GM15510 (cell line): ENCODE data around the gene DDX10.

ENCODE experiments used
- POLR2A ChIP-seq: IDR thresholded peaks from 3 replicates; pipeline ENCODE4 v1.6.1; 2011; ENCODE audit warnings: borderline replicate concordance; ENCODE audit not compliant: insufficient read length; ENCODE audit errors: extremely low read depth

The DDX10 gene

GRCh38 chr11:108664730-108665525, at the start of gene DDX10:
Gene DDX10 (plus strand): TSS chr11:108665069. CDS start chr11:108665154, 85 bp downstream.
- TF ChIP-seq POLR2A: peak; percentile 69

- no peak for TF ChIP-seq POLR2A
These were observed 48.3 kb upstream of the DDX10 start for GRCh38 chr11:108616549-108616948.

GRCh38 chr11:108617055-108617454, 47.8 kb upstream of the DDX10 start:
- TF ChIP-seq POLR2A: no peak

- no peak for TF ChIP-seq POLR2A
These were observed 46.3 kb upstream of the DDX10 start for GRCh38 chr11:108618529-108618928.

- TF ChIP-seq POLR2A: no peak
These were observed 43.7 kb upstream of the DDX10 start for GRCh38 chr11:108620958-108621772.

GRCh38 chr11:108622341-108622740, 42.5 kb upstream of the DDX10 start:
- no peak for TF ChIP-seq POLR2A

GRCh38 chr11:108624196-108624925, 40.5 kb upstream of the DDX10 start:
- TF ChIP-seq POLR2A: no peak

- no peak for TF ChIP-seq POLR2A
These were observed 36.5 kb upstream of the DDX10 start for GRCh38 chr11:108628326-108628725.

GRCh38 chr11:108628812-108629211, 36.1 kb upstream of the DDX10 start:
- TF ChIP-seq POLR2A: no peak

- no peak for TF ChIP-seq POLR2A
These were observed 35.6 kb upstream of the DDX10 start for GRCh38 chr11:108629274-108629673.

GRCh38 chr11:108632041-108632704, 32.7 kb upstream of the DDX10 start:
- TF ChIP-seq POLR2A: no peak

GRCh38 chr11:108635106-108635505, 29.8 kb upstream of the DDX10 start:
- TF ChIP-seq POLR2A: no peak

GRCh38 chr11:108636222-108636621, 28.6 kb upstream of the DDX10 start:
- TF ChIP-seq POLR2A: no peak

- TF ChIP-seq POLR2A: no peak
These were observed 25.7 kb upstream of the DDX10 start for GRCh38 chr11:108639146-108639545.

GRCh38 chr11:108643974-108644373, 20.9 kb upstream of the DDX10 start:
- no peak for TF ChIP-seq POLR2A

- no peak for TF ChIP-seq POLR2A
These were observed 18.9 kb upstream of the DDX10 start for GRCh38 chr11:108645970-108646369.

GRCh38 chr11:108647387-108647700, 17.5 kb upstream of the DDX10 start:
- no peak for TF ChIP-seq POLR2A
